ENCODE results near the gene SIM2.

DNA sequence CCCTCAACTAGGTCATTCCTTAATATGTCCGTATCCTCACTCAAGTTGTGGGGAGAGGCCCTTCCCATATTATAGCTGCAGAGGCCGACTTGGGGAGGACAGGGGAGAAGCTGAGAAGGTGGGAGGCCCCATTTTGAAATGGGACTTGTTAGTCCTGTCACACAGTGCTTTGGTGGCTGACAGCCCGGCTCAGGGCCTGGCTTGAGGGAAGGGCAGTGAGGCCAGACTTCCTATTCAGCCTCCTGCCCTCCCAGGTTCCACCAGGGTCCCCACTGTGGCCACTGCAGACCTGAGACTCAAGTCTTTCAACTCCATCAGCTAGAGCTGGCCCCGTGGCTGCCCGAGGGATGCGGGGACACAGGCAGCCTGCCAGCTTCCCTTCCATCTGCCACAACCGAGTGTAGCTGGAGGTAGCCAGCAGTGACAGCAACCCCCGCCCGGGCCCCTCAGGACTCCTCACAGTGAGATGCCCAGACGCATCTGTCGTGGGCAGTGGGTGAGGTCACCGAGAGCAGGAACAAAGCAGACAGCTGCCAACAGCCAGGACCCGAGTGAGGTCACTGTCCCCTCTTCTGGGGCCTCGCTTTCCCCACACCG, 36.9 kb downstream of the SIM2 start:
- TF ChIP-seq, protein P1, sequence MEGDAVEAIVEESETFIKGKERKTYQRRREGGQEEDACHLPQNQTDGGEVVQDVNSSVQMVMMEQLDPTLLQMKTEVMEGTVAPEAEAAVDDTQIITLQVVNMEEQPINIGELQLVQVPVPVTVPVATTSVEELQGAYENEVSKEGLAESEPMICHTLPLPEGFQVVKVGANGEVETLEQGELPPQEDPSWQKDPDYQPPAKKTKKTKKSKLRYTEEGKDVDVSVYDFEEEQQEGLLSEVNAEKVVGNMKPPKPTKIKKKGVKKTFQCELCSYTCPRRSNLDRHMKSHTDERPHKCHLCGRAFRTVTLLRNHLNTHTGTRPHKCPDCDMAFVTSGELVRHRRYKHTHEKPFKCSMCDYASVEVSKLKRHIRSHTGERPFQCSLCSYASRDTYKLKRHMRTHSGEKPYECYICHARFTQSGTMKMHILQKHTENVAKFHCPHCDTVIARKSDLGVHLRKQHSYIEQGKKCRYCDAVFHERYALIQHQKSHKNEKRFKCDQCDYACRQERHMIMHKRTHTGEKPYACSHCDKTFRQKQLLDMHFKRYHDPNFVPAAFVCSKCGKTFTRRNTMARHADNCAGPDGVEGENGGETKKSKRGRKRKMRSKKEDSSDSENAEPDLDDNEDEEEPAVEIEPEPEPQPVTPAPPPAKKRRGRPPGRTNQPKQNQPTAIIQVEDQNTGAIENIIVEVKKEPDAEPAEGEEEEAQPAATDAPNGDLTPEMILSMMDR (IDR thresholded peaks at IDR 0.05; ENCODE audit: poor library complexity, severe bottlenecking) = no peak
- TF ChIP-seq POLR2AphosphoS5 (IDR thresholded peaks at IDR 0.05) = no peak
- TF ChIP-seq REST (IDR thresholded peaks at IDR 0.05; ENCODE audit: borderline replicate concordance) = no peak
- TF ChIP-seq EZH2 (IDR thresholded peaks at IDR 0.05; ENCODE audit: borderline replicate concordance, insufficient read depth, low read length, poor library complexity, severe bottlenecking) = no peak
- TF ChIP-seq EP300 (conservative IDR thresholded peaks at IDR 0.05; ENCODE audit: poor library complexity, severe bottlenecking) = no peak
- no peak for TF ChIP-seq TAF1 (IDR thresholded peaks at IDR 0.05; ENCODE audit: low read depth)
- no peak for TF ChIP-seq SMC3 (conservative IDR thresholded peaks at IDR 0.05; ENCODE audit: poor library complexity)
- no peak for TF ChIP-seq RAD21 (conservative IDR thresholded peaks at IDR 0.05)
- no peak for TF ChIP-seq MXI1 (conservative IDR thresholded peaks at IDR 0.05; ENCODE audit: poor library complexity, severe bottlenecking)
